DND-41 (cell line): Measurements from ENCODE around the gene SEPHS1.

Experiments
- CTCF ChIP-seq: IDR thresholded peaks from 2 replicates; pipeline ENCODE4 v1.5.1; 2012; ENCODE audit warnings: borderline replicate concordance, low read length, moderate library complexity, mild to moderate bottlenecking; ENCODE audit not compliant: poor library complexity, severe bottlenecking; ENCODE audit errors: extremely low read depth
- EZH2 ChIP-seq: IDR thresholded peaks from 3 replicates; pipeline ENCODE4 v1.6.1; 2012; ENCODE audit warnings: borderline replicate concordance, low read depth, mild to moderate bottlenecking, moderate library complexity, low read length, inconsistent platforms; ENCODE audit not compliant: severe bottlenecking

GRCh38 chr10:13373644-13374043 is 25.6 kb upstream of the SEPHS1 start:
- TF ChIP-seq CTCF, result no peak
- TF ChIP-seq EZH2, result no peak
